ENCODE measurements around the gene TROAP. TPM values are rescaled to one million over a fixed set of nuclear protein-coding genes. Genes with fewer than 3 reads are reported as not detected.

The TROAP gene
- total and polyA plus RNA-seq, 9 of the 15 experiments (the other 6 are each of a cell fraction or from before 2014, with no cell fraction given), result 46.4 to 171 (median 59.8) TPM

DNA sequence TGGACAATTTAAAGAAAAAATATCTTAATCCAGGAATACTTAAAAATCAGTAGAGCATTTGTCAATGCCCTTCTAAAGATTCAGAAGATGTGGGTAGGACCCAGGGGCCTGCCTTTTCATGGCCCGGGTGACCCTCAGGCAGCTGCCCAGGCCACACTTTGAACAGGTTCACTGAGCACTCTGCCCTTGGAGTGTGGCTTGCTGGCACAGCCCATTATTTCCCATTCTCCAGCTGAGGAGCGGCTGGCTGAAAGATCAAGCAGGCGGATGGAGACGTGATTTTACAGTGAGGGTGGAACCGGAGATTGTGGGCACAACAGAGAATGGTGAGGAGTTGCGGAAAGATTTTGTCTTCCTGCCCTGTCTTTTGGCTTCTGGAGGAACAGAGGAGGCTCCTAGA is 35.2 kb upstream of the TROAP start:
- Histone ChIP-seq H2AFZ (ENCODE audit: low read depth, low read length) (no peak overlapping the region), H3K36me3 (ENCODE audit: control insufficient read depth, insufficient read depth, low read length) (no peaks in the 10 kb centered on the region), H3K9ac (ENCODE audit: insufficient read depth in 1 of 2, low read depth in 2 of 2, low read length in 2 of 2) (no peak overlapping the region), H3K4me2 (ENCODE audit: insufficient read depth, low read length) (no peak overlapping the region), H3K4me3 (no peak overlapping the region), H3K27me3 (ENCODE audit: control insufficient read depth in 2 of 2, insufficient read depth in 2 of 2, low read length in 2 of 2) (no peaks in the 10 kb centered on the region), H3K9me3 (replicated peaks; ENCODE audit: control insufficient read depth, insufficient read depth, low read depth, low read length) (no peaks in the 10 kb centered on the region), H3K27ac (ENCODE audit: extremely low read depth, low read depth, low read length) (no peak overlapping the region), H3K4me1 (replicated peaks in 1 of 2; ENCODE audit: control insufficient read depth in 2 of 2, insufficient read depth in 2 of 2, low read length in 2 of 2) (peaks cover 5 to 10% of the 10 kb centered on the region in 2 experiments), H3K9me1 (ENCODE audit: control insufficient read depth, insufficient read depth, low read length) (no peaks in the 10 kb centered on the region), H3K79me2 (ENCODE audit: control insufficient read depth, insufficient read depth, low read length) (no peaks in the 10 kb centered on the region; the same call in 2 of the 3 replicates), H4K20me1 (replicated peaks; ENCODE audit: control insufficient read depth, insufficient read depth, low read length) (peaks cover 3% of the 10 kb centered on the region; the same call in 1 of the 2 replicates)
- DNase-seq (ENCODE audit: extremely low read depth in 1 of 4, low spot score in 3 of 4), result no peak
- in situ Hi-C loops (cut with MboI), result loop anchor here (5.0 kb wide), 2 partner anchors 49 to 234 kb away; partner anchors contain the start of gene C1QL4
- ChIA-PET POLR2A (interaction anchor here (1.5 to 2.5 kb wide), 4 partner anchors 13 to 23 kb away, joined by 5 to 9 read pairs (median 8); partner anchors contain the start of gene TUBA1C), CTCF (ENCODE audit: low intra/inter-chr PET ratio) (interaction anchor here (0.8 to 3.8 kb wide), 10 partner anchors 21 to 226 kb away, joined by 3 to 49 read pairs (median 6); partner anchors contain the start of gene C1QL4)
- no TSS peak for BruUV-seq (replicated peaks)
- intact Hi-C loops (cut with micrococcal nuclease), result loop anchor here (1.0 kb wide), 2 partner anchors 54 to 69 kb away; no protein-coding TSS in a partner anchor
- no peak for FAIRE-seq
- WGBS (ENCODE audit: insufficient coverage, low coverage, missing lambda C conversion rate), result 6% methylated on average over 6 of the region's 6 CpGs
- TF ChIP-seq TFAM (CRISPR knock-in tag; conservative IDR thresholded peaks at IDR 0.05) (no peak), DIDO1 (tag; IDR thresholded peaks at IDR 0.05; ENCODE audit: low read depth) (no peak), NCOA6 (IDR thresholded peaks at IDR 0.05) (no peak), ZNF518B (CRISPR knock-in tag; IDR thresholded peaks at IDR 0.05) (no peak), MYC (IDR thresholded peaks at IDR 0.05; ENCODE audit: low read depth, low read length) (no peak), MYC (CRISPR knock-in tag; IDR thresholded peaks at IDR 0.05; ENCODE audit: borderline replicate concordance, low read depth) (no peak), KAT2B (IDR thresholded peaks at IDR 0.05; ENCODE audit: low read depth, low read length) (no peak), ZNF696 (CRISPR knock-in tag; conservative IDR thresholded peaks at IDR 0.05) (no peak), SREBF2 (CRISPR knock-in tag; IDR thresholded peaks at IDR 0.05) (no peak), NCOA2 (IDR thresholded peaks at IDR 0.05; ENCODE audit: partially characterized antibody in 2 of 2) (no peak), HDAC2 (IDR thresholded peaks at IDR 0.05) (no peak), FOXM1 (IDR thresholded peaks at IDR 0.05; ENCODE audit: low read depth) (no peak), FOXM1 (CRISPR knock-in tag; IDR thresholded peaks at IDR 0.05; ENCODE audit: low read depth) (no peak), SMAD1 (IDR thresholded peaks at IDR 0.05; ENCODE audit: low read depth, low read length, partially characterized antibody) (no peak)
- TF ChIP-seq, protein P1, sequence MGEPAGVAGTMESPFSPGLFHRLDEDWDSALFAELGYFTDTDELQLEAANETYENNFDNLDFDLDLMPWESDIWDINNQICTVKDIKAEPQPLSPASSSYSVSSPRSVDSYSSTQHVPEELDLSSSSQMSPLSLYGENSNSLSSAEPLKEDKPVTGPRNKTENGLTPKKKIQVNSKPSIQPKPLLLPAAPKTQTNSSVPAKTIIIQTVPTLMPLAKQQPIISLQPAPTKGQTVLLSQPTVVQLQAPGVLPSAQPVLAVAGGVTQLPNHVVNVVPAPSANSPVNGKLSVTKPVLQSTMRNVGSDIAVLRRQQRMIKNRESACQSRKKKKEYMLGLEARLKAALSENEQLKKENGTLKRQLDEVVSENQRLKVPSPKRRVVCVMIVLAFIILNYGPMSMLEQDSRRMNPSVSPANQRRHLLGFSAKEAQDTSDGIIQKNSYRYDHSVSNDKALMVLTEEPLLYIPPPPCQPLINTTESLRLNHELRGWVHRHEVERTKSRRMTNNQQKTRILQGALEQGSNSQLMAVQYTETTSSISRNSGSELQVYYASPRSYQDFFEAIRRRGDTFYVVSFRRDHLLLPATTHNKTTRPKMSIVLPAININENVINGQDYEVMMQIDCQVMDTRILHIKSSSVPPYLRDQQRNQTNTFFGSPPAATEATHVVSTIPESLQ (CRISPR knock-in tag; IDR thresholded peaks at IDR 0.05), result no peak
- TF ChIP-seq, protein P2, sequence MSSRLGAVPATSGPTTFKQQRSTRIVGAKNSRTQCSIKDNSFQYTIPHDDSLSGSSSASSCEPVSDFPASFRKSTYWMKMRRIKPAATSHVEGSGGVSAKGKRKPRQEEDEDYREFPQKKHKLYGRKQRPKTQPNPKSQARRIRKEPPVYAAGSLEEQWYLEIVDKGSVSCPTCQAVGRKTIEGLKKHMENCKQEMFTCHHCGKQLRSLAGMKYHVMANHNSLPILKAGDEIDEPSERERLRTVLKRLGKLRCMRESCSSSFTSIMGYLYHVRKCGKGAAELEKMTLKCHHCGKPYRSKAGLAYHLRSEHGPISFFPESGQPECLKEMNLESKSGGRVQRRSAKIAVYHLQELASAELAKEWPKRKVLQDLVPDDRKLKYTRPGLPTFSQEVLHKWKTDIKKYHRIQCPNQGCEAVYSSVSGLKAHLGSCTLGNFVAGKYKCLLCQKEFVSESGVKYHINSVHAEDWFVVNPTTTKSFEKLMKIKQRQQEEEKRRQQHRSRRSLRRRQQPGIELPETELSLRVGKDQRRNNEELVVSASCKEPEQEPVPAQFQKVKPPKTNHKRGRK (tag; IDR thresholded peaks at IDR 0.05), result no peak
- no peak for ATAC-seq

All from K562 (cell line).